ENCODE results near the gene ADAT1.

ADAT1 gene, protein sequence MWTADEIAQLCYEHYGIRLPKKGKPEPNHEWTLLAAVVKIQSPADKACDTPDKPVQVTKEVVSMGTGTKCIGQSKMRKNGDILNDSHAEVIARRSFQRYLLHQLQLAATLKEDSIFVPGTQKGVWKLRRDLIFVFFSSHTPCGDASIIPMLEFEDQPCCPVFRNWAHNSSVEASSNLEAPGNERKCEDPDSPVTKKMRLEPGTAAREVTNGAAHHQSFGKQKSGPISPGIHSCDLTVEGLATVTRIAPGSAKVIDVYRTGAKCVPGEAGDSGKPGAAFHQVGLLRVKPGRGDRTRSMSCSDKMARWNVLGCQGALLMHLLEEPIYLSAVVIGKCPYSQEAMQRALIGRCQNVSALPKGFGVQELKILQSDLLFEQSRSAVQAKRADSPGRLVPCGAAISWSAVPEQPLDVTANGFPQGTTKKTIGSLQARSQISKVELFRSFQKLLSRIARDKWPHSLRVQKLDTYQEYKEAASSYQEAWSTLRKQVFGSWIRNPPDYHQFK

DNA sequence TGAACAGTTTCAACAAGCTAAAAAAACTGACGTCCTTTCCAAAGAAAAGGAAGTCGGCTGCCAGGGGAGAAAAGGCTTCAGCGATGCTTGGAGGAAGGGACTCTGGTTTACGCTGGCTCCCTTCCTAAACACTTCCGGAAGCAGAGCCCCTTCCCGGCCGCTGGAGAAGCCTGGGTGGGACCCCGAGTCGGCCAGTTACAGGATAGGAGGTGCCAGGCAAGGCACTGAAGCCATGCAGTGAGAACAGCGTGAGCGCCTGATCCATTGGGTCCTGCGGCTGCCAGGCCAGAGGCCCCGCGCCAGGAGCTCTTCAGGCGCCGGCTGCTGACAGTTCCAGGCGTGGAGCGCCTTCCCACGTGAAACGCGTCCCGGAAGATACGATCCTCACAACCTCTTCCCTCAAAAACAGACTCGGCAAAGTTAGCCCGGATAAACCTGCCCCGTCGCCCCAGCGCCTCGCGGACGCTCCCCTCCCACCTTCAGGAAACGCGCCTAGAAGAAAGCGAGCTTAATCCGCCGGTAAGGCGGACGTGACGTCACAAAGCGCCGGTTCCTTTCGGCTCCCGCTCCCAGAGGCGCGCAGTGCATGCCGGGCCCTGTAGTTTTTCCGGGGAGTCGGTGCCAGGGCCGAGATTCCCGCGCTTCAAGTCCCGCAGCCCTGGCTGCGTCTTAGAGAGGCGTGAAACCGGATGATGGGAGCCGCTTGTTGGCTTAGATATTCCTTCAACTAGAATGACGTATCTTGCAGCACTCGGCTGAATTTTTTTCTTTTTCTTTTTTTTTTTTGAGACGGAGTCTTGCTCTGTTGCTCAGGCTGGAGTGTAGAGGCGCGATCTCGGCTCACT lies at the start of gene ADAT1:
Gene ADAT1 (minus strand): TSS at position 521 of the 845 bp plus-strand sequence. CDS start 2,482 bp downstream, outside the sequence.
- peak; percentile 99 for DNase-seq (ENCODE audit: low spot score)

DNA sequence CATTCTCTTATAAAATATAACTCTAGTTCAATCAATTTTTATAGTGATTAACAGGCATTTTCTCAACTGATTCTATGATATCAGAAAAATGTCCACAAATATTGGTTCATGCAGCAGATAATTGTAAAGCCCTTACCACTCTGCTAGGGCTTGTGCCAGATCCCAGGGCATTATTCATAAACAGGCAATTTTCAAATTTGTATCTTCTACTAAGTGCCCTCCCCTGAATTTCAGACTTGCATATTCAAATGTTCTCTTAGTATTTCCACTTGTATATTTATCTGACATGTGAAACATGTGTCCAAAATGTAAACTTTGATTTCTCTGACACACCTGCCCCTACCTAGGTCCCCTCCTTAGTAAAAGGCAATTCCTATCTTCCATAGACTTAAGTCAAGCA lies 44.4 kb upstream of the ADAT1 start:
- no peak for DNase-seq (ENCODE audit: low spot score)

DNA sequence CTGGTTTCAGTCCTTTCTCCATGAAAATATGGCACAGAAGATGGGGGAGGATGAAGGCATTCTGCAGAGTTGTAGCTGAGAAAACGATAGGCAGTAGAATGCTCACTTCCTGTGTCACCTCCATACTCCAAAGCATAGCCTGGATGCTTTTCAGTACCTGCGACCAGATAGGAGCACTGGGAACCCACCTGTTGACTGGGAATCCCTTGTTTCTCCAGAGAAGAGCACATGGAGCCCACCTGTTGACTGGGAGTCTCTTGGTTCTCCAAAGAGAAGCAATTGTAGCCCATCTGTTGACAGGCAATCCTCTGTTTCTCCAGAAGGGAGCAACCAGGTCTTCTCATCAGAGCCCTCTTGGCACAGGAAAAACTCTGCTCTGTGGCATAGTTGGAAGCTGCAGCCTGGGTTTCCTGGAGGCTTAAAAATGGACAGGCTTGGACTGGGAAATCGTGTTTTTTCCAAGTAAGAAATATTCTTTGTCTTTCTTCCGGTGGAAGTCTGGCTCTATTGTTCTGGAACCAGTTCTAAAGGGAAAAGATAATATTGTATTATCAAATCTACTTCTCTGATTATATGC lies 37.7 kb upstream of the ADAT1 start:
- DNase-seq (ENCODE audit: low spot score) = no peak

DNA sequence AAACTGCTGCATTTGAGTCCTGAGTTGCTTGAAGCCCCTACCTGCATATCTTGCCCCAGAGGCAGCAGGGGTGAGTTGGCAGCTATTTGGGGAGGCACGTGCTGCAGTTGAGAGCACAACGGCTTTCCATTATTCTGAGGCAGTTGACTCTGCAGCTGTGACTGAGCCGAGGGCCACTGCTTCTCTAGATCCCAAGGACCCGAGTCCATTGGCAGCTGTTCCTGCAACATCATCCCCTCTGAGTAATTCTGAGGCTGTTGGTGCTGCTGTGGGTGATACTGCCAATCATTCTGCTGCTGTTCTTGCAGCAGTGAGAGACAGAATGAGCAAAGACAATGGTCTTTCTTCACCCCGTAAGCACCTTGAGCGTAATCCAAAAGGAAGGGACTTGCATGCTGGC lies 37.2 kb upstream of the ADAT1 start:
- DNase-seq (ENCODE audit: low spot score) = no peak

DNA sequence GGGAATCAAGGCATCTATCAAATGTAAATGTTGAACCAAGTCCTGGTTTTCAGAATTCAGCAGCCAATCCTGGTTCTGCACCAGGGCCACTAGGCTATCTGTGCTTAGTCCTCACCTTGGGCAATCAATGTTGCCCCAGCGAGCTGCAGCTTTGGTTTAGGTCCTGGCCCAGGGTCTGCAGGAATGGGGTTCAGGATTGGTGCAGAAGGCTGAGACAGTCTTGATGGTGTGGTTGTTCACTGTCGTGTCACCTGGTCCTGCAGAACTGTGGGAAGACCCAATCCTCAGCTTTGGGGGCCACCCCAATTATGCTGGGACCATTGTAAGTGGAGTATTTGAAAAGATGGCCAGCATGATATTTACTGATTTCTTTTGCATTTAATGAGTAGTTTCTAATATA lies 35.1 kb upstream of the ADAT1 start:
- DNase-seq (ENCODE audit: low spot score) = no peak

DNA sequence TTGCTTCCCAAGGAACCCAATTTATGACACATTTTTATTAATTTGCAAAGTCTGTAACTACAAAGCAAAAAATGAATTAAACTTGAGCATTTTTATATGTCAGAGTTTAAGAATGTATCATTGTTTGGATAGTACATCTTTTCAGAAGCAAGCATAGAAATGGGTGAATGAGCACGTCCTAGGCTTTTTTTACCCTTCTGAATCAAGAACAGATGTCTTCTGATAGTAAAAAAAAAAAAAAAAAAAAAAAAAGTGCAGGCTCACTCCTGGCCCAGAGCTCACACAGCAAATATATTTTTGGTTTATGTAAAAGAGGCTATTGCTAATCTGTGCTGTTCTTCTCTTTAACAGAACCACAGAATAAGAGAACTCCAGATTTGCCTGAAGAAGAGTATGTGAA lies 30.8 kb upstream of the ADAT1 start:
- DNase-seq (ENCODE audit: low spot score) = no peak

DNA sequence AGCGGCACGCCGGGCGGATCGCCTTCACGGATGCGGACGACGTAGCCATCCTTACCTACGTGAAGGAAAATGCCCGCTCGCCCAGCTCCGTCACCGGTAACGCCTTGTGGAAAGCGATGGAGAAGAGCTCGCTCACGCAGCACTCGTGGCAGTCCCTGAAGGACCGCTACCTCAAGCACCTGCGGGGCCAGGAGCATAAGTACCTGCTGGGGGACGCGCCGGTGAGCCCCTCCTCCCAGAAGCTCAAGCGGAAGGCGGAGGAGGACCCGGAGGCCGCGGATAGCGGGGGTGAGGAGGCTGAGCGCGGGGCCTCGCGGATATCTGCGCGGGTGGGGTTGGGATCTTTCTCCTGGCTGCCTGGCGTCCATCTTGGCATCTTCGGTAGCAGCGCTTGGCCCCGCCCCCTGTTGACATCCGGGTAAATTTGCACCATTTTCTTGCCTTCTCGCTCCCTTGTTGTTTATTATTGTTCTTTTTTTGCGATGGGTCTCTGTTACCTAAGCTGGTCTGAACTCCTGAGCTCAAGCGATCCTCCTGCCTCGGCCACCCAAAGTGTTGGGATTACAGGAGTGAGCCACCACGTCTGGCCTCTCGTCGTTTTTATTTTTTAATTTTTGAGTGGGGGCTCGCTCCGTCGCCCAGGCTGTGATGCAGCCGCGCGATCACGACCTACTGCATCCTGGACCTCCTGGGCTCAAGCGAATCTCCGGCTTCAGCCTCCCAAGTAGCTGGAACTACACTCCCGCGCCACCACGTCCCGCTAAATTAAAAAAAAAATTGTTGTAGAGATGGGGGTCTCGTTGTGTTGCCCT lies 25.4 kb upstream of the ADAT1 start:
- DNase-seq (ENCODE audit: low spot score) = peak; percentile 90

DNA sequence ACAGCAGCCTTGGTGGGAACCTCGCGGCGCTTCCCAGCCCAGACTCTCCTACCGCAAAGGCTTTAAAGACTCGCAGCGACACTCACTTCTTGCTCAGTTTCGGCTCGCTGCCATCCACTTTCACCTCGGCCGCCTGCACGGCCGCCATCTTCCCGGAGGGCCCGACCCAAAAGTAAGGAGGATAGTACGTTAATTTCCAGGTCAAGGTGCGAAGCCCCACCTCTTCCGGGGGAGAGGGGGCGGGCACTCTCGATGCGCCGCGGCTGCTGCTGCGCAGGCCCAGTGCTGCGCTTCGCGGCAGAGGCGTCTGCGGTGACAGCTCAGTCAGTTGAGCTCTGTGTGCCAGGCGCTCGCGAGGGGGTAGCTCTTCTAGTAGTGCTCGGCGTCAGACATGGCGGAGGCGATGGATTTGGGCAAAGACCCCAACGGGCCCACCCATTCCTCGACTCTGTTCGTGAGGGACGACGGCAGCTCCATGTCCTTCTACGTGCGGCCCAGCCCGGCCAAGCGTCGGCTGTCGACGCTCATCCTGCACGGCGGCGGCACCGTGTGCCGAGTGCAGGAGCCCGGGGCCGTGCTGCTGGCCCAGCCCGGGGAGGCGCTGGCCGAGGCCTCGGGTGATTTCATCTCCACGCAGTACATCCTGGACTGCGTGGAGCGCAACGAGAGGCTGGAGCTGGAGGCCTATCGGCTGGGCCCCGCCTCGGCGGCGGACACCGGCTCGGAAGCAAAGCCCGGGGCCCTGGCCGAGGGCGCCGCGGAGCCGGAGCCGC lies 24.6 kb upstream of the ADAT1 start, which contains the start of the genes KARS1 and TERF2IP:
Gene KARS1 (minus strand): TSS at position 174 of the 773 bp plus-strand sequence. CDS start 26 bp downstream, at position 148.
Gene TERF2IP (plus strand): TSS at position 282 of the 773 bp plus-strand sequence. CDS start 110 bp downstream, at position 392.
- peak; percentile 97 for DNase-seq (ENCODE audit: low spot score)

DNA sequence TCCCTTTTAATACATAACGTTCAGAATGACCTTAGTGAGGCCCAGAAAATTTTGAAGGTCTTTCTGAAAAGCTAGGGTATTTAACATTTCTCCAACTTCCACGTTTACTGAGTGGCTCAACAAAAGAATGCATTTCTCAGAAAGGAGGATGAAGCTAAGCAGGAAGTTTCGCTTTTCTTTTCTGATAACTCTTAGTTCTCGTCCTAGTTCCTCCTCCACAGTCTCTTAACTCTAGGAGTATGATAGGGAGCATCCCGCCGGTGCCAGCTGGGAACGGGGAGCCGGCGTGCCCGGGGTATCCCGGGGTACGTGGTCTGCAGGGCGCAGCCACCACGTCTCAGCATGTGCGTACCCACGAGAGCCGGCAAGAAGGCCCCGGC lies 24.0 kb upstream of the ADAT1 start:
- no peak for DNase-seq (ENCODE audit: low spot score)

DNA sequence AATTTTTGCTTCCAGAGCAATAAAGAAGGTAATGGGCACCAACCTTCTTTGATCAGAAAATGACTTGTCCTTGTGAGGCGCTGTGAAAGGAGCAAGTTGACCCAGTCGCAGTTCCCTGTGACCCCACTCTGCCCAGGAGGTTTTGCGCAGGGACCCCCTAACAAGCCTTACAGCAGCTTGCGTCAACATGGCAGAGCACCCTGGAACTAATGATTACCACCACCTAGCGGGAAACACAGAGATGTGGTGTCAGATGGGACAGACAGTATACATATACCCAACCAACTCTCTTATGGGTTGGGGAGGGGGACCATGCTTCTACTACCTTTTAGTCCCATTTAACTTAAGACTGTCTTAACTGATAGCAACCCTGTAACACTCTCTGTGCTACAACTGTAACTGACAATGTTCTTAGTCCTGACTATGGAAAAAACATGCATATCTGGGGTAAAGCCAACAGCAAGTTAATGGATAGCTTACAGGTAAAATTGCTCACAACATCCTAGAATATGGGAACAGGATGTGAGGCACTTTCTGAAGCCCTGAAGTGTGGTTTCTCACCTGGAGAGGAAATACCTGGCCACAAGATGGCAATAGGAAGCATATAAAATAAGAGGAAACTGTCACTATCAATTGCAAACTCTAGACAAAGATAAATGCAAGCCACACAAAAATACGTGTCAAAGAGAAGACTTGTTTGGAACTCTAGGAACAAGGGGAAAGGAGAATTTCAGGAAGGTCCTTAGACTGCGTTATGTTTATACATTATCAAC lies 21.3 kb upstream of the ADAT1 start:
- DNase-seq (ENCODE audit: low spot score) = no peak

DNA sequence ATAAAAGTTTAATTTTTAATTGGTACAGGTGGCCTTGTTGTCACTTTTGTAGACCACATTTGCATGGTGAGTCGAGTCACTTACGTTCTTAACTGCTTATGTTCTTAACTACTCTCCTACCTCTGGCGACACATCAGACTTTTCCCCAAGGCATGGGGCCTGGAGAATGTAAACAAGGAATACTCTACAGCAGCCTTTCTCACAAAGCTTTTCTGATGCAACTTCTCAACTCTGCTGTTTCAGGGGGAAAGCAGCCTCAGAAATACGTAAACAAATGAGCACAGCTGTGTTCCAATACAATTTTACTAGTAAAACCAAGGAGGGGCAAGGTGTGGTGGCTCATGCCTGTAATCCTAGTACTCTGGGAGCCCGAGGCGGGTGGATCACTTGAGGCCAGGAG lies 17.5 kb upstream of the ADAT1 start:
- DNase-seq (ENCODE audit: low spot score) = no peak

DNA sequence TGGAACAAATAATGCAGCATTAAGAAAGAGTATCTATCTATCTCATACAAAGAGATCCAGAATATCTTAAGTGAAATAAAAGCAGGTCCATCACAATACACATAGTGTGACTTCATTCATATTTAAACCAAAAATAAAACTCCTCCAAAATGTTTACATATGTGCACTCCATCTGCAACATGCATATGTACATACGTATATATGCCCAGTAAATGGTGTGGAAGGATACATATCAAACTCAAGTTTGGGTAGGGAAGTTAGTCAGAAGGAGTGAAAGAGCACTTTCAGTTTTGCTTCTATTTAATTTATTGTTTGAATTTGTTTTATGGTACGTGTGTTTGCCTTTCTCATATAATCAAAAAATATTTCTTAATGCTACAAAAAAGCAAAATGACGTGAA lies 12.0 kb upstream of the ADAT1 start:
- no peak for DNase-seq (ENCODE audit: low spot score)

DNA sequence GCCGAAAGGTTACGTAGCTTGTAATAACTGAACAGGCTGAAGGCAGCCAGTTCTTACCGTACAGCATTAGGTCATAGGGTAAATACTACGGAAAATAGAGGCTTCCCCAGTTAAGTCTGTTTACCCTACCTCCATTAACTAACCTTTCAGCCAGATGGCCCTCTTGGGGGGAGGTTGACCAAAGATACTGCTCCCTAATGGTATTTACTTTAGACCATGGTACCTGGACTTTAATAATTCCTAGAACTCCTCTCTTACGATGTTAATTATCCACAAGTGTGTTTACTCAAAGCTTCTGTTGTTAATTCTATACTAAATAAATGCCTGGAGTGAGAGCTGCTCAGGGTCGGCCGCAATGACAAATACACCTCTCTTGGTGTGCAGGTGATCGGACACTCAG lies 9.8 kb upstream of the ADAT1 start:
- no peak for DNase-seq (ENCODE audit: low spot score)

DNA sequence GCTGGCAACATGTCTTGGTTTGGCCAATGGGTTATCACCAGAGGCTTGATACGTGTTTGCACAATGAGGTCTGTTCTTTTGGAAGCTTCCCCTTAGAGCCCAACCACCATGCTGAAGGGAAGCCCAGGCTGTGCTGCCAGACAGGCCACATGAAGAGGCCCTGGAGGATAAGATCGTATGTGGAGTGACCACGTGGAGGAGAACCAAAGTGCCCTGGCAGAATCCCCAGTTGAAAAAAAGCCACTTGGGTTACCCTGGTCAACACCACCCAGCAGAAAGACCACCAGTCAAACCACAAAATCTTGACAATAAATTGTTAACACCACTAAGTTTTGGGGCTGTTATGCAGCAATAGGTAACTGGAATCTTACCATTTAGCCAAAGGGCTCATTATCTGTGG lies 7.0 kb upstream of the ADAT1 start:
- no peak for DNase-seq (ENCODE audit: low spot score)

DNA sequence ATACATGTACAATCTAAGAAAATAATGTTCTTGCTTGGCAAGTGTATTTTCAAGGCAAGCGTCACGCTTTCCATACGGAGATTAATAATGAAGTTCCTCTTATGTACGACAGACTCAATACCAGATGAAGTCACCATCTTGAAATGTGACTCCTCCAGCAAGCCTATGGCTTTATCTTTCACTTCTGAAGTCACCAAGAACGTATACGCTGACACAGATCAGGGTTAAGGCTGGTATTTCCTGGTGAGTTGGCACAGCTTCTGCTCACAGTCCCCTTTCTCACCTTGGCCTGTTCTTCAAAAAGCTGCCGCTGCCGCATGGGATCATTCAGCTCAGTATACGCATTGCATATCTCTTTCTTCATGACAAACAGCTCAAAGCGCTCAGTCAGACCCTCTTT lies 6.1 kb upstream of the ADAT1 start:
- no peak for DNase-seq (ENCODE audit: low spot score)

DNA sequence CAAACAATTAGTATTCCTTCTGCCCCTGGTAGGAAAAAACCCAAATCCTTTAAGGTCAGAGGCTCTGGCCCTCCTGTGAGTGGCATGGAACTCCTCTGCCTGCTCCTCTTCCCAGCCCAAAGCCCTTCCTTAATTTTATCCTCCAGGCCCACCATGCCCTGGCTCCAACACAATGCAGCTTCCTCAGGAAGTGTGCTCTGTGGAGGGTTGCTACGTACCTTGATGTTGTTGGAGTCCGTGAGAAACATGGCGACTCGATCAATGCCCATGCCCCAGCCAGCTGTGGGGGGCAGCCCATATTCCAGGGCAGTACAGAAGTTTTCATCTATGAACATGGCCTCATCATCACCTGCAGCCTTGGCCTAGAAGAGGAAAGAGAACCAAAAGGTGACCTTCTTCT lies 5.3 kb upstream of the ADAT1 start:
- no peak for DNase-seq (ENCODE audit: low spot score)

DNA sequence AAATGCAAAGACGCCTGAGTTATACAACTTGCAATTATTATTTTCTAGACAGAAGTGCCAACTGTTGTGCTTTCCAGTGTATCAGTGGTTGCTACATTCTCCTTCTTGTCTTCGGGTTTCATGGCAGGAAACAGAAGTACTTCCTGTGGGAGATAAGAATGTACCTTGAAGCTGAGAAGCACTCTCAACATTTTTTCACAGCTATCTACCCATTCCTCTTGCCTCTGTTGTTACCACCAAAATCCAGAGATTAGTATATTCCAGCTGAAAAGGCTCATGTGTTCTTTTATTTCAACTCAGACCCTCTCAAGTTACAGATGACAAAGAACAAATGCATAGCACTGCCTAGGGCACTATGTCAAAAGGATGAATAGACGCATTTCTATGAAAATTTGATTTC lies 4.8 kb upstream of the ADAT1 start:
- no peak for DNase-seq (ENCODE audit: low spot score)

DNA sequence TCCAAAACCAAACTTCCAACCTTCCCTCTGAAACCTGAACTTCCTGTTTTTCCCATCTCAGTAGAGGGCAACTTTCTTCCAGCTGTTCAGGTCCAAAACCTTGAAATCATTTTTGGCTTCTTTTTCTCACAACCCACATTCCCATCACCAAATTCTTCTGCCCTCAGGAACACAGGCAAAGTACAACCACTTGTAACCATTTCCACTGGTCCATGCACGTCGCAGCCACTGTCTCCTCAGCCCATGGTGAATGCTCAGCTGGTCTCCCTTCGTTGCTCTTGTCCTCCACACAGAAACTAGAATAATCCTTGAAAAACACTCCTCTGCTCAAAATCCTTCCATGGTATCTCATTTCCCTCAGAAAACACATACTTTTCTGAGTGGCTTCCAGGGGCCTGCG lies 3.7 kb upstream of the ADAT1 start:
- DNase-seq (ENCODE audit: low spot score) = no peak

DNA sequence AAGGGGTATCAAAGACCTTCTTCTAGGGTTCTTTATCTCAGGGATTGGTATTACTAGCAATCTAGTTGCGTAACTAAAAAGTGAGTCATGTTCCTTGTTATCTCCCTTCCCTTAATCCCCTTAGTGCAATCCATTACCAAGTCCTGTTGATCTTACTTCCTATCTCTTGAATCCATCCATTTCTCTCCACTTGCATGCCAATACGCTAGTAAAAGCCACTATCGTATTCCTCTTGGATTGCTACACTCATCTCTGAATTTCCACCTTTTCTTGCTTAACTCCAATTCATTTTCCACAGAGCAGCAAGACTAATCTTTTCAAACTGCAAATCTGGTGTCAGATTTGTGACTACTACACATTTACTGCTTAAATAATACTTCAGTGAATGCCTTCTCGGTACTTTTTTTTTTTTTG lies 1.8 kb upstream of the ADAT1 start:
- DNase-seq (ENCODE audit: low spot score) = no peak

DNA sequence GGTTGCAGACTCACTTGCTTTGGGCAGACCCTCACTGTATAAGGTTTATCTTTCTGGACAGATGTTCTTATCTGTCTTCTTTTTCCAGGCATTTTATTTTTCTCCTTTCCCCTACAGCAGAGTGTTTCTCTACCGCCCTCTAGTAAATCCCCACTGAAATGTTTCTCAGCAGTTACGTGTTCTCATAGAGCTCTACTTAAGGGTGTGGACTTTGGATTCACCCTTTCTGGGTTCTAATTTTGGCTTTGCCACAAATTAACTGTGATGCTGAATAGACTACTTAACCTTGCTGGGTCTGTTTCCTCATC lies 2.0 kb downstream of the ADAT1 start:
- no peak for DNase-seq (ENCODE audit: low spot score)

Data from left forelimb (tissue), 1 donor.